GM21529 (cell line): ENCODE measurements around the gene FRMPD2.

Source experiments
- ATAC-seq: cut with Tn5 transposase; IDR thresholded peaks from one replicate; pipeline ENCODE4 v1.9.1; 2021; ENCODE audit not compliant: unreplicated experiment

FRMPD2 gene, protein sequence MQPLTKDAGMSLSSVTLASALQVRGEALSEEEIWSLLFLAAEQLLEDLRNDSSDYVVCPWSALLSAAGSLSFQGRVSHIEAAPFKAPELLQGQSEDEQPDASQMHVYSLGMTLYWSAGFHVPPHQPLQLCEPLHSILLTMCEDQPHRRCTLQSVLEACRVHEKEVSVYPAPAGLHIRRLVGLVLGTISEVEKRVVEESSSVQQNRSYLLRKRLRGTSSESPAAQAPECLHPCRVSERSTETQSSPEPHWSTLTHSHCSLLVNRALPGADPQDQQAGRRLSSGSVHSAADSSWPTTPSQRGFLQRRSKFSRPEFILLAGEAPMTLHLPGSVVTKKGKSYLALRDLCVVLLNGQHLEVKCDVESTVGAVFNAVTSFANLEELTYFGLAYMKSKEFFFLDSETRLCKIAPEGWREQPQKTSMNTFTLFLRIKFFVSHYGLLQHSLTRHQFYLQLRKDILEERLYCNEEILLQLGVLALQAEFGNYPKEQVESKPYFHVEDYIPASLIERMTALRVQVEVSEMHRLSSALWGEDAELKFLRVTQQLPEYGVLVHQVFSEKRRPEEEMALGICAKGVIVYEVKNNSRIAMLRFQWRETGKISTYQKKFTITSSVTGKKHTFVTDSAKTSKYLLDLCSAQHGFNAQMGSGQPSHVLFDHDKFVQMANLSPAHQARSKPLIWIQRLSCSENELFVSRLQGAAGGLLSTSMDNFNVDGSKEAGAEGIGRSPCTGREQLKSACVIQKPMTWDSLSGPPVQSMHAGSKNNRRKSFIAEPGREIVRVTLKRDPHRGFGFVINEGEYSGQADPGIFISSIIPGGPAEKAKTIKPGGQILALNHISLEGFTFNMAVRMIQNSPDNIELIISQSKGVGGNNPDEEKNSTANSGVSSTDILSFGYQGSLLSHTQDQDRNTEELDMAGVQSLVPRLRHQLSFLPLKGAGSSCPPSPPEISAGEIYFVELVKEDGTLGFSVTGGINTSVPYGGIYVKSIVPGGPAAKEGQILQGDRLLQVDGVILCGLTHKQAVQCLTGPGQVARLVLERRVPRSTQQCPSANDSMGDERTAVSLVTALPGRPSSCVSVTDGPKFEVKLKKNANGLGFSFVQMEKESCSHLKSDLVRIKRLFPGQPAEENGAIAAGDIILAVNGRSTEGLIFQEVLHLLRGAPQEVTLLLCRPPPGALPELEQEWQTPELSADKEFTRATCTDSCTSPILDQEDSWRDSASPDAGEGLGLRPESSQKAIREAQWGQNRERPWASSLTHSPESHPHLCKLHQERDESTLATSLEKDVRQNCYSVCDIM (N-terminal part only)

DNA sequence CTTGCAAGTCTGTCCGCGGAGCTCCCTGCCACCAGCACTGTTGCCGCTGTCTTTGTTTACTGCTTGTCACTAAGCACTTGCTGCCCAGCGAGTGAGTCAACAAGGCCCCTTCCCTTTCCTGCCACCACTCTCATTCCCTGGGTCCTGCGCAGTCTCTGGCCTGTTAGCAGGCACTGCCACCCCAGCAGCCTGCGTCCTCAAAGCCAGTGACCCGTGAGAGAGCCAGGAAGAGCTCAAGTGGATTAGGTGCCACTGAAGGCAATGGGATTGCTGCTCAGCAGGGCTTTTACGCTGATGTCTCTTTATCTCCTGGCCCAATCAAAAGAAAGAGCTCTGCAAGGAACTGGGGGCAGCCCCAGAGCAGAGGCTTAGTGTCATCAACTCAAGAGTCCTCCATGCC lies at the start of gene FRMPD2:
FRMPD2 (minus strand) TSS at position 61 of the 400 bp plus-strand sequence. CDS start 129 bp downstream, outside the sequence.
- ATAC-seq, result no peak

DNA sequence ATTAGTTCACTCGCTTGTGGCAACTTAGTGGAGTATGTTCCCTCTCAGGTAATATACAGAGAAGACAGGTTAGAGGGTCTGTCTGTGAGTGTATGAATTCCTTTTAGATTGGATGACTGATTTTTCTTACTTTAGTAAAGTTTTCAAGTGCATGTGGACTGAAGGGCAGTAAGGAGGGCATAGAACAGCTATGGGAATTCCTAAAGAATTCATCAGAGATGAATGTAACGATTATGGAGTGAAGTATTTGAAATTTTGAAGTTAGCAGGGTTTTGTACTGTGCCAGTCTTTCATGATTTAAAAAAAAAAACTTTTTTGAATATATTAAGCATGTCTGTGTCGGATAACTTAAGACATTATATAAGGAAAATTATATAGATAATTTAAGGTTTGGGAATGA lies 47.5 kb upstream of the FRMPD2 start:
- no peak for ATAC-seq

DNA sequence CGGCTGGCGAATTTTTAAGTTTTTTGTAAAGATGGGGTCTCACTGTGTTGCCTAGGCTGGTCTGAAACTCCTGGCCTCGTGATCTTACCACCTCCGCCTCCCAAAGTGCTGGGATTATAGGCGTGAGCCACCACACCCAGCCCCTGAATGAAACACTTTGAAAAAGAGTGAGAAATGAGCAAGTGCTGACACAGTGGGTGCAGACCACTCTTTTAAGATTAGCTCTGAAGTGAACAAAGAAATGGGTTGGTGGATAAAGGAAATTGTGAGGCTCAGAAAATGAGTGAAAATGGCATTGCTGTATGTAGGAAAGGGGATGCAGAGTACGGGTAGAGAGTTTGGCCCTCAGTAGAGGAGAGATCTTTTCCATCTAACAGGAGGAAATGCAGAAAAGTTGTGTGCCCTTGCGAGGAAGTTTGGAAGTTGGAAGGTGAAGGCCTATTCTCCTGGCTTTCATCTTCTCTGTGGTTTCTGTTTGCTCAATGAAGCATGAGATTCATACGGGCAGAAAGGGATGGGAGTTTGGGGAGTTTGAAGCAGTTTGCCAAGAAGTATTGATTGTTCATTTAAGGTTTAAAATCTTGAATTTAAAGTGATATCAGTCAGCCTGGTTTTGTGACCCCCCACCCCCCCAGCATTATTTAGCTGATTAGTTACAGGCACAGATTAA lies 43.0 kb upstream of the FRMPD2 start:
- ATAC-seq, result no peak

DNA sequence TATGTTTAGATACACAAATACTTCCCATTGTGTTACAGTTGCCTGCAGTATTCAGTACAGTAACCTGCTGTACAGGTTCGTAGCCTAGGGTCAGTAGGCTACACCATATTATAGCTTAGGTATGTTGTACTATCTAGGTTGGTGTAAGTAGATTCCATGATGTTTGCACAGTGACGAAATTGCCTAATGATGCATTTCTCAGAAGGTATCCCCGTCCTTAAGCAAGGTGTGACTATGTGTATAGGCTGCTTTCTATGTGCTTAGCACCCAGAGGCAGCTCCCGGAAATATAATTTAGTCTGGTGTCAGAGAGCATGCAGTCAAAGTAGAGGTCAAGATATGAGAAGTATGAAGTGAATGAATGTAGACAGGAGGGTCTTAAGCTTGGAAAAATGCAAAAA lies 41.7 kb upstream of the FRMPD2 start:
- ATAC-seq, result no peak

DNA sequence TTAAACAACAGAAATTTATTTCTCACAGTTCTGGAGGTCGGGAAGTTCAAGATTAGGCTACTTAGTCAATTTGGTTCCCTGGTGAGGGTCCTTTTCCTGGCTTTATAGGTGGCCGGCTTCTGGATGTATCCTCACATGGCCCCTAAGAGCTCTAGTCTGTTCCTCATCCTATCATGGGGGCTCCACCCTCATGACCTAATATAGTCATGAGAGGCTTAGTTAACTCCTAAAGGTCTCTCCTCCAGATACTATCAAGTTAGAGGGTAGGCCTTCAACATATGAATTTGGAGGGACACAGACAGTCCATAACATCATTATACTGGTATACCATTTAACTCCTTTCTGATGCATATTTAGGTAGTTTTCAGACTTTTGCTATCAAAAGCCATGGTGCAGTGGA lies 39.6 kb upstream of the FRMPD2 start:
- ATAC-seq, result no peak

DNA sequence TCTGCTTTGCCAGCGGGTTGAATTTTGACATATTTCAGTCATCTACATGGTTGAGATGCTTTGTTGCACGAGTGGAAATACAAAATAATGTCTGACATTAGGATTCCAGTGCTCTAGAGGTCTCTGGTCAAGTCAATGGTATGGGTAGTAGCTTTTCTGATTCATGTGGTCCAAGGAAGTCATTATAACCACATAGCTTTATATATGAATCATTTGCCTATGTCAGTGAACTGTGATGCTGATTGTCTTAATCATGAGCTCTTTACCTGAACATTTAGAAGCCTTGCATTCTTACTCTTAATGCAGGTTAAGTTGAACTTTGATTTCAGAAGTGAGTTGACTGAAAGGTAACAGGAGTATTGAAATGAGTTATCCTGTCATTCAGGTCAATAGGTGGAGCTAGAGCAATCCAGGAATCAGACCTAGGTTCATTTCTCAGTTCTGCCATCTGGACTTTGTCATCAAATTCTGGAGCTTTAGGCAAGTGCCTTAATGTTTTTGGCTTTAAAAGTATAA lies 35.3 kb upstream of the FRMPD2 start:
- no peak for ATAC-seq

DNA sequence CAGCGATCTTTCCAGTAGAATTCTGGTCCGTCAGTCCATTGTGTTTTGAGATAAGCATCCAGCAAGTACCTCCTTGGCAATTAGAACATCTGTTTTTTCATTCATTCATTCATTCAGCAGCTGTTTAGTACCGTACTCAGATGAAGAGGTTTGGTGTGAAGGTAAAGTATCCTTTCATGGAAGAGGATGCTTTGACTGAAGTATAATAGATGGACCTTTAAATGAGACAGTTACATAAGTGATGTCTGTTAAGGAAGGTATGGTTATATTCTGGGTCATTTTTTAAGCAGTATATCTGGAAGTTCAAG lies 33.2 kb upstream of the FRMPD2 start:
- no peak for ATAC-seq

DNA sequence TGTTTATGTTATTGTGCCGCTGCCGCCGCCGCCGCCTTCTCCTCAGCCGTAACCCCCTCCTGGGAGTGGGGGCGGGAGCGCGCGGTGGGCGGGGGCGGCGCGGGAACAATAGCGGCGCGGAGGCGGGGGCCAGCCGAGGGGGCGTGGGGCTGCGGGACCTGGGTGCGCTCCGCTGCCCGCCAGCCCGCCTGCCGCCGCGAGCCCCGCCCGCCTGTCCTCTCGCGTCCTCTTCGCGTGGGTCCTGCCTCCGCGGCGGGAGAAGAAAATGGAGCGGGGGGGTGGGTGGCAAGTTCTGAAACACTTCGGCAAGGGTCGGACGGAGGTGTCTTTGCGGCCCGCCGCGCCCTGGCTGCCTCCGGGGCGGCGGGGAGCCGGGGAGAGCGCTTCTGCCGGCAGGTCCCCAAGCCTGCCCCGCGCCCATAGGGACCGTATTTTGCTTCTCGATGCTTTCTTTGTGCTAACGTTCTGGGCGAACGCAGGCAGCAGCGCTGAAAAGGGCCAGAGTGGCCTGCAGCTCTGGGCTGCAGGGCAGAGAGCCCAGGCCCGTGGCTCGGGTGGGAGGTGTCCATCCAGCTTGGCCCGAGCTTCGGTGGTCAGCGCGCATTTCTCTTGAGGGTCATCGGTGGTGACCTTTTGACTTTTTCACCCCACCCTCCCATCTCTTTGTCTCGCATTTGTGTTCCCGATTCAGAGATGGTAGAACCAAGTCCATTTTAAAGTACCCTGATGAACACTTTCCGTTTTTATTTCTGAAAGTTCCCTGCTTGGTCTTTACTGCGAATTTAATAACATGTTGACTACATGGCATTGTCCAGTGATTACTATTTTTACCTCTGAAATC lies 32.6 kb upstream of the FRMPD2 start:
- peak; percentile 32 for ATAC-seq

DNA sequence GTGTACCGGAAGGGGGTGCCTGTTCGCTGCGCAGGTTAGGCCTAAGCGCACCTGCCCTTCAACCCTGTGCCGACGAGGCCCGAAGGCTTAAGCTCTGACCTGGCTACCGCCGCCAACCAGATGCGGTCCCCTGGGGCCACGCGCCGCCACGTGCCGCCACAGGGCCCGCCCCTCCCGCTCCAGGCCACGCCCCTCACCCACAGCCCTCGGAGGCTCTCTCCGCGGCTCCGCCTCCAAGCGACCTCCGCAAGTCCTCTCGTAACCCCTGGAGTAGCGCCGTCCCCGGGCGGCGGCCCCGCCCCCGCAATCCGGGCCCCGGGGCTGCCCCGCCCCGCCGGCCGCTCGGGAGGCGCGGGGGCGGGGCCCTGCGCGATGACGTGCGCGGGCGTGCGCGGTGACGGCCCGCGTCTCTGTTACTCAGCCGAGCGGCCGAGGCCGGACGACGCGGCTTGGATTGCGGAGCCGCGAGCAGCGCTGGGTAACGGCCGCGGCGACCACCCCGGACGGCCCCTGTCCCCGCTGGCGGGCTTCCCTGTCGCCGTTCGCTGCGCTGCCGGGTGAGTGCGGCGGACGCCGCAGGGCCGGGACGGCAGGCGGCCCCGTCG lies 31.9 kb upstream of the FRMPD2 start, which contains the start of gene MAPK8:
MAPK8 (plus strand) TSS at position 413 of the 605 bp plus-strand sequence. CDS start 94,984 bp downstream, outside the sequence.
- peak; percentile 86 for ATAC-seq

DNA sequence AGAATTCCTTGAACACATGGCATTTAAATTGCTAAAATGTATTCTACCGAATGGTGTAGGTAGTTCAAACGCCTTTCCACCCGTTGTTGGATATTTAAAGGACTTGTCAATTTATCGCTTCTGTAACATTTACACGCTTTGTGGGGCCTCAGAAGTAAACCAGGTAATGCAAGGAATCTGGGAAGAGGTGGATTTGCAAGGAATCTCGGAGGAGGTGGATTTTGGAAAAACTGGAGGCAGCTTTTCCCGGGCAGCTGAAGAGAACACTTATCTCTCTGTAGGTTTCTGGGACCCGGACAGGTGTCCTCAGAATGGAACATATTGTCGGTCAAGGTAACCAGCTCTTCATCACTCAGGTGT lies 31.4 kb upstream of the FRMPD2 start:
- no peak for ATAC-seq

DNA sequence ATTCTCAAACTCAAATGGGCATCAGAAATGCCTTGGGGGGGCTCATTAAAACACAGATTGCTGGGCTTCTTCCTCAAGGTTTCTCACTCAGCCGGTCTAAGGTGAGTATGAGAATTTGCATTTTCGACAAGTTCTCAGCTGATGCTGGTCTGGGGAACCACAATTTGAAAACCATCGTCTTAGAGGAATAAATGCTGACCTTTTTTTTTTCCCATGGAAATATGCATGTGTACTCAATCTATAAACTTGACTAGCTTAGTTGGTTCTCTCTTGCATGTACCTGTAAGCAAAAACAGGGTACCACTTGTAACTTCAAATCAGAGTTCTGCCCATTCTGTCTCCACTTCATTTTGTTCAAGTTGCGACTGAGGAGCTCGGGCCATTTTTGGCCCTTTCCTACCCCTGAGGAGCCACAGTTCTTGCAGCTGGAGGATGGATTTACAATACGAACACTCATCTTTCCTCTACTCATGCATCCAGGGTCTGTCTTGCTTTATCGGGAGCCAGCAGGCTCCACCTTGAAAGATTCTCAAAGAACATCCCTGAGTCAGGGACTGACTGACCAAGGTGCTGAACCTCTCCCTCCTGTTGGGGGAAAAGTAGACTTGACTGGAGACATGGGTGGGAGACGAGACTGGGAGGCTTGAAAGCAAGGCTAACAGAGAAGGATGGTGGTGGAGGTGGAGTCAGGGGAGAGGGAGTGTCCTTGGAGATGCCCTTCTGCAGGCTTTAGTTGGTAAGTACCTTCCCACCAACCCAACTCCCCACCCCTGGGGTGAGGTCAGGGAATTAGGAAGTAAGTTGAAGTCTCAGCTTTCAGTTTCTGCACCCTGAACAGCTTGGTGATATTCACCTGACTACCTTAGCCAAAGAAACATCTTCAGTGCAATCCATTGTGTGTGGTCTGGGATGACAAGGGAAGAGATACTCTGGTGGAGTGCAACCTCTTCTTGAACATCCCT lies 28.3 kb upstream of the FRMPD2 start:
- no peak for ATAC-seq

DNA sequence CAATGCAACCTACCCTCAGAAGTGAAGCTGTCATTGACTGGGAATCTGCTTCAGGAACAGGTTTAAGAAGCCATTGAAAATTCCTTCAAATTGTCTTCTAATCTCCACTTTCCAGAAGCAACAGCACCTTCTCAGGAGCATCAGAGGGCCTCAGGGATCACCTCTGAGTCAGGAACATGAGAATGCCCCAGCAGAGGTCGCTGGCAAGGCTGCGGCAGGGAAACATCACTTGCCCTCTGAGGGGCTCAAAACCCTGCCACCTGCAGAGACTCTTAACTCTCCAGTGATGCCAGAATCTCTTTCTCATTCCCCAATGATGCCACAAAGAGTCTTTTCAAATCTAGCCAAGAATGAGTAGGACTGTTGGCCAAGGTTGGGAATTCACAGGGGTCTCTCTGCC lies 26.1 kb upstream of the FRMPD2 start:
- ATAC-seq, result no peak

DNA sequence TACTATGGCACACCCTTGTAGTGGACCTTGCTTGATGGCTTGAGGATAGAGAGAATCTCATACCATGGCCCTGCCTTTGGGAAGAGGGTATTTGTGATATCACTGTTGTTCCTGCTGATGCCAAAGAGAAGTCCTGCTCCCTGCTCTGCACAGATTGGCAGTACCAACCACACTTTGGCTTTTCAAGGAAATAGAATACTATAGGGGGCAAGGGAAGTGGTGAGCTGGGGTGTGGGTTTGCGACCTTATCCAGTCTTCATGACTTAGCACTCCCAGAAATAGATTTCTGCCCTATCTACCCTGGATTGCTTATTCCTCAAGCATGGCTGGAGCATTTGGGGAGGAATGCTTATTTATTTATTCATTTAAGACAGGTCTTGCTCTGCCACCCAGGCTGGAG lies 25.2 kb upstream of the FRMPD2 start:
- no peak for ATAC-seq

DNA sequence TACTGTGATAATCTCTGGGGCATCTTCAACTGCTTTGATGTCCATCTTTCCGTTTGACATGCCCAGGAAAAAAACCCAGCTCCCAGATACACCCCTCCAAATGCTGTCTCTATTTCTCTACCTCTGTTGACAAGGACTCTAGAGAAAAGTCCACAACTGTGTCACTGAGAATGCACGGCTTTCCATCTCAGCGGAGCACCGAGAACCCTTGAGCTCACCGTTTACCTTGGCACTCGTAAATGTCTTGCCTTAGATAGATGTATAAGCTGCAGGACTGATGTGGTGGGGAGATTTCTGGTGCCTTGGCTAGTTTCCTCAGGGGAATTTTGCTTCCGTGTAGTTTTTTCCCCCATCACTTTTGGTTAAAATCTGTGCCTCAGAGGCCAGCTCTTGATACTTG lies 24.6 kb upstream of the FRMPD2 start:
- ATAC-seq, result no peak

DNA sequence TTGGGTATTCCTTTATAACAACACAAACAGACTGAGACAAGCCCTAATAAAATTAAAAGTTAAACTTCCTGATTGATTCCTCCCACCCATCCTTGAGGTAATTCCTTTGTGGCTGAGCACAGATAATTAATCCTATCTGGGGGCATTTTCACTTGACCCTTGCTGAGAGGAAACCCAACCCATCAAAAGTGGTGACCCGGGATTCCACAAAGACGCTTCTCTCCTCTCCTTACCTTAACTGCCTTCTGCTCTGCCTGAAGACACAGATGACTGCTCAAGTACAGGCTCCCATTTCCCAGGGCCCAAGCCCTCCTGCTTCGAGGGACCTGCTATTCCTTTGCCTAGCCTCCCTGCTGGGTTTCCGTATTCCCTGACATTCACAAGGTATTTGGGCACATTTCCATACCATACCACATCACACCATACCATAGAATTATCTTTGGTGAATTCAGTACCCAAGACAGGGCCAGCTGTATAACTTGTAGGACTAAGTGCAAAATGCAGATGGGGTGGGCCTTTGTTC lies 22.1 kb upstream of the FRMPD2 start:
- no peak for ATAC-seq

DNA sequence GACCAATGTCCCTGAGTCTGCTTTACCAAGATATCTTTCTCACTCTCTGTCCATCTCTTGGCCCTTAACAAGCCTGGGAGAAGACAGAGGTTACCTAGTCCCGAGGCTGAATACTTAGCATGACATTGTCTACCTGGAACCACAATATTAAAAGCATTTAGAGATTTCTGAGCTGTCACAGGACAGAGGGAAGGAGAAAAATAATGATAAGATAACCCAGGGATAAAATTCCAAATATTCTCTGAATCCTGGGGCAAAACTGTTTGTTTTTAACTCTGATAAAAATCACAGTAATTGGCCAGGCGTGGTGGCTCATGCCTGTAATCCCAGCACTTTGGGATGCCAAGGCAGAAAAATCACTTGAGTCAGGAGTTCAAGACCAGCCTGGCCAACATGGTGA lies 19.9 kb upstream of the FRMPD2 start:
- ATAC-seq, result no peak

DNA sequence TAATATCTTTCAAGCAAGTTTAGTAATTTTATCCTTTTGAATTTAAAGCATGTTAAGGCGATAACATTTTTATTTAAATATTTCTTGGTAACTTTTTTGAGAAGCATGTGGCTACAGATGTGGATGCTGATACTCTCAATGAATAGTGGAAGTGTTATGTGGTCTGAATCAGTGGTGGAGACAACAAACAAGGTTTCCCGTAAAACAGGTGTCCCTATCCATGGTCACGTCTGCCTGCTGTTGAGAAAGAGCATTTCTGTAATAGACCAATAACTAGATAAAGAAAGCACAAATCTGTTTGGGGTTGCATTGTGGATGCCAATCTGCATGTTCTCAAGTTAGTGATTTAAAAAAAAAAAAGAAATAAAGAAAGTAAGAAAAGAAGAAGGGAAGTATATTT lies 18.1 kb upstream of the FRMPD2 start:
- no peak for ATAC-seq

DNA sequence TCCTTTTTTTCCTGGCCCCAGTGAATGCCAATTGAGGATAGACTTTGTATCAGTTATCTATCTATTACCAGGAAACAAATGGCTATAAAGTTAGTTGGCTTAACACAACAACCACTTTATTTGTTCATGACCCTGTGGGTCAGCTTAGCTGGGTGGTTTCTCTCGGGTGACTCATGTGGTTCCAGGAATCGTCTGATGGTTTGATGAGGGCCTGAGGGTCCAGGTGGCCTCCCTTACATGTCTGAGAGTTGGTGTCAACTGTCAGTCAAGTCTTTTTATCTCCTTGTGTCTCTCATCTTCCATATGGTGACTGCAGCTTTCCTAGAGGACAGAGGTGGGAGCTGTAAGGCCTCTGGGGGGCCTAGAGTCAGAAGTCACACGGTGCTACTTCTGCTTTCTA lies 16.7 kb upstream of the FRMPD2 start:
- ATAC-seq, result no peak
